ENCODE results near the gene DDX50.

DNA sequence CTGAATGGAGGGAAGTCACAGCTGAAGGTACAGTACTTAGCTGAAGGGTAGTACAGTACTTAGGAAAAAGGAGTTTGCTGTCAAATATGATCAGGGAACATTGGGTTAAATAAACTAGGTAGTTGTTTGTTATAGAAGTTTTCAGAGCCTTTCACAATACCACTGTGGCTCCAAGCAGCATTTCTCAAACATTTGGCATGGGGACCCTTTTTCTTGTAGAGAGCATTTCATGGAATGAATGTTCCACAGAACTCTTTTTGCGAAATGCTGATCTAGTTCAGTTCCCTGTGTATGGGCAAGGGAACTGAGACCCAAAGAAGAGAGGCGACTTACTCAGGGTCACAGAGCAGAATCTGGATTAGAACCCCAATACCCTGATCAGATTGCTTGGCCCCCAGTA is 31.5 kb upstream of the DDX50 start:
- TF ChIP-seq CTCF (IDR thresholded peaks at IDR 0.05 in 4 of 5, conservative IDR thresholded peaks at IDR 0.05 in 1 of 5) = no peak
- no peak for TF ChIP-seq POLR2A (IDR thresholded peaks at IDR 0.05)
